ENCODE measurements around the gene EXOC8.

Gene EXOC8

GRCh38 chr1:231337472-231338269 lies at the start of gene EXOC8:
TSS of gene EXOC8 (minus strand) at chr1:231337852. CDS start at chr1:231337745, 107 bp downstream.
- peak; percentile 94 for DNase-seq (ENCODE audit: low read depth)

- DNase-seq (ENCODE audit: low read depth): no peak
Measured at GRCh38 chr1:231386466-231386865, 48.8 kb upstream of the EXOC8 start.

GRCh38 chr1:231385416-231385748 lies 47.7 kb upstream of the EXOC8 start:
- DNase-seq (ENCODE audit: low read depth): peak; percentile 26

GRCh38 chr1:231384696-231385415 lies 47.2 kb upstream of the EXOC8 start:
- DNase-seq (ENCODE audit: low read depth): no peak

GRCh38 chr1:231383159-231383860 lies 45.7 kb upstream of the EXOC8 start:
- no peak for DNase-seq (ENCODE audit: low read depth)

GRCh38 chr1:231382426-231382825 lies 44.8 kb upstream of the EXOC8 start:
- DNase-seq (ENCODE audit: low read depth): no peak

- no peak for DNase-seq (ENCODE audit: low read depth)
Measured at GRCh38 chr1:231381729-231382128, 44.1 kb upstream of the EXOC8 start.

GRCh38 chr1:231376875-231377549 lies 39.4 kb upstream of the EXOC8 start:
- DNase-seq (ENCODE audit: low read depth): peak; percentile 34

- peak; percentile 69 for DNase-seq (ENCODE audit: low read depth)
Measured at GRCh38 chr1:231376101-231376500, 38.4 kb upstream of the EXOC8 start.

- no peak for DNase-seq (ENCODE audit: low read depth)
Measured at GRCh38 chr1:231374394-231374793, 36.7 kb upstream of the EXOC8 start.

- DNase-seq (ENCODE audit: low read depth): no peak
Measured at GRCh38 chr1:231372501-231372900, 34.8 kb upstream of the EXOC8 start.

- no peak for DNase-seq (ENCODE audit: low read depth)
Measured at GRCh38 chr1:231369282-231369681, 31.6 kb upstream of the EXOC8 start.

- no peak for DNase-seq (ENCODE audit: low read depth)
Measured at GRCh38 chr1:231364192-231364591, 26.5 kb upstream of the EXOC8 start.

GRCh38 chr1:231363624-231364023 lies 26.0 kb upstream of the EXOC8 start:
- no peak for DNase-seq (ENCODE audit: low read depth)

- DNase-seq (ENCODE audit: low read depth): no peak
Measured at GRCh38 chr1:231362325-231362724, 24.7 kb upstream of the EXOC8 start.

- peak; percentile 96 for DNase-seq (ENCODE audit: low read depth)
Measured at GRCh38 chr1:231359113-231359512, 21.5 kb upstream of the EXOC8 start.

GRCh38 chr1:231357831-231358354 lies 20.2 kb upstream of the EXOC8 start:
- peak; percentile 81 for DNase-seq (ENCODE audit: low read depth)

GRCh38 chr1:231357187-231357772 lies 19.6 kb upstream of the EXOC8 start:
- DNase-seq (ENCODE audit: low read depth): no peak

- DNase-seq (ENCODE audit: low read depth): no peak
Measured at GRCh38 chr1:231355171-231355570, 17.5 kb upstream of the EXOC8 start.

- DNase-seq (ENCODE audit: low read depth): no peak
Measured at GRCh38 chr1:231354330-231355020, 16.8 kb upstream of the EXOC8 start.

- DNase-seq (ENCODE audit: low read depth): no peak
Measured at GRCh38 chr1:231353086-231353485, 15.4 kb upstream of the EXOC8 start.

All from ELR (cell line).